RWPE2 (cell line): ENCODE measurements around the gene KAT6B.
"Not testable (repeated sequence)": the region's sequence is repeated elsewhere in the genome, so short reads cannot be mapped to it uniquely, and the experiment has no call there.

Experiments
- ATAC-seq: fragments of 200-7000 bp; cut with Tn5 transposase; 3 replicates; pipeline ENCODE4 v1.9.1; 2021; ENCODE audit warnings: low read depth
- DNase-seq: peaks from one replicate; pipeline ENCODE4 v3.0.0-alpha.2; 2020; ENCODE audit warnings: low spot score
- H3K27ac ChIP-seq: fragments of 450-650 bp; 2 replicates; pipeline ENCODE4 v1.5.1; 2017; ENCODE audit warnings: mild to moderate bottlenecking; ENCODE audit not compliant: poor library complexity, severe bottlenecking
- H3K27me3 ChIP-seq: fragments of 250-450 bp; sonication (Bioruptor Pico); 2 replicates; pipeline ENCODE4 v1.5.1; 2021; ENCODE audit warnings: mild to moderate bottlenecking, moderate library complexity; ENCODE audit not compliant: insufficient read depth, poor library complexity, severe bottlenecking
- H3K36me3 ChIP-seq: fragments of 250-450 bp; sonication (Bioruptor Pico); 2 replicates; pipeline ENCODE4 v1.5.1; 2020; ENCODE audit warnings: low read depth, mild to moderate bottlenecking, moderate library complexity
- H3K4me1 ChIP-seq: fragments of 250-450 bp; sonication (Bioruptor Pico); 2 replicates; pipeline ENCODE4 v1.5.1; 2021; ENCODE audit warnings: mild to moderate bottlenecking, moderate library complexity; ENCODE audit not compliant: insufficient read depth, poor library complexity, severe bottlenecking
- H3K4me3 ChIP-seq: fragments of 250-450 bp; sonication (Bioruptor Pico); 2 replicates; pipeline ENCODE4 v1.5.1; 2021; ENCODE audit warnings: mild to moderate bottlenecking, moderate library complexity; ENCODE audit not compliant: severe bottlenecking
- H3K9me3 ChIP-seq: fragments of 250-450 bp; sonication (Bioruptor Pico); 2 replicates; pipeline ENCODE4 v1.5.1; 2021; ENCODE audit warnings: mild to moderate bottlenecking, moderate library complexity; ENCODE audit not compliant: severe bottlenecking
- TF ChIP-seq, protein P1 (sequence below): fragments of 450-650 bp; IDR thresholded peaks from one replicate; pipeline ENCODE4 v1.5.1; 2017; ENCODE audit warnings: mild to moderate bottlenecking, moderate library complexity; ENCODE audit not compliant: poor library complexity, severe bottlenecking

The KAT6B gene

DNA sequence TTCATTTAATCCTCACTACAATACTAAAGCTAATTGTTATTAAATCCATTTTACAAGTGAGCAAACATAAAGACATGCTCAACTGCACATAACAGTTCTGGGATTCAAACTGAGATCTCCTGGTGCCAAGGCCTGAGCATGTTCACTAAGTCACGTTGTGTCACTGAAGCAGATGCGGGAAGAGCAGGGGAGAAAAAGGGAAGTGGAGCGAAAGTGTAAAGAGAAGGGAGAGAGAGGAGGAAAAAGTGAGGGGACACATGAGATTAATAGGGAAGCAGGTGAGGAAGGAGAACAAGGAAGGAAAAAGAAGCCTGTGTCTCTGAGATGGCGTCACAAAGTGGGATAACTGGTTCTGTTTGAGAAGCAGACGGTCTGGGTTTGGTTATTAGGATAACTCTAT is 38.9 kb upstream of the KAT6B start:
- H3K27ac ChIP-seq, result no peak overlapping the region
- no peaks in the 10 kb centered on the region for H3K27me3 ChIP-seq
- TF ChIP-seq, protein P1, sequence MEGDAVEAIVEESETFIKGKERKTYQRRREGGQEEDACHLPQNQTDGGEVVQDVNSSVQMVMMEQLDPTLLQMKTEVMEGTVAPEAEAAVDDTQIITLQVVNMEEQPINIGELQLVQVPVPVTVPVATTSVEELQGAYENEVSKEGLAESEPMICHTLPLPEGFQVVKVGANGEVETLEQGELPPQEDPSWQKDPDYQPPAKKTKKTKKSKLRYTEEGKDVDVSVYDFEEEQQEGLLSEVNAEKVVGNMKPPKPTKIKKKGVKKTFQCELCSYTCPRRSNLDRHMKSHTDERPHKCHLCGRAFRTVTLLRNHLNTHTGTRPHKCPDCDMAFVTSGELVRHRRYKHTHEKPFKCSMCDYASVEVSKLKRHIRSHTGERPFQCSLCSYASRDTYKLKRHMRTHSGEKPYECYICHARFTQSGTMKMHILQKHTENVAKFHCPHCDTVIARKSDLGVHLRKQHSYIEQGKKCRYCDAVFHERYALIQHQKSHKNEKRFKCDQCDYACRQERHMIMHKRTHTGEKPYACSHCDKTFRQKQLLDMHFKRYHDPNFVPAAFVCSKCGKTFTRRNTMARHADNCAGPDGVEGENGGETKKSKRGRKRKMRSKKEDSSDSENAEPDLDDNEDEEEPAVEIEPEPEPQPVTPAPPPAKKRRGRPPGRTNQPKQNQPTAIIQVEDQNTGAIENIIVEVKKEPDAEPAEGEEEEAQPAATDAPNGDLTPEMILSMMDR, result no peak
- no peaks in the 10 kb centered on the region for H3K9me3 ChIP-seq
- no peaks in the 10 kb centered on the region for H3K4me1 ChIP-seq
- H3K4me3 ChIP-seq, result no peak overlapping the region
- DNase-seq (no peak), ATAC-seq (no peak)
- H3K36me3 ChIP-seq, result no peaks in the 10 kb centered on the region

DNA sequence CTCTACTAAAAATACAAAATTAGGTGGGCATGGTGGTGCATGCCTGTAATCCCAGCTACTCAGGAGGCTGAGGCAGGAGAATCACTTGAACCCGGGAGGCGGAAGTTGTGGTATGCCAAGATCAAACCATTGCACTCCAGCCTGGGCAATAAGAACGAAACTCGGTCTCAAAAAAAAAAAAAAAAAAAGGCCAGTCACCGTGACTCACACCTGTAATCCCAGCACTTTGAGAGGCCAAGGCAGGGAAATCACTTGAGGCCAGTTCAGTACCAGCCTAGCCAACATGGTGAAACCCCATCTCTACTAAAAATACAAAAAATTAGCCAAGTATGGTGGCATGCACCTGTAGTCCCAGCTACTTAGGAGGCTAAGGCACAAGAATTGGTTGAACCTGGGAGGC is 34.4 kb upstream of the KAT6B start:
- not testable (repeated sequence) for H3K4me1 ChIP-seq, DNase-seq, H3K27ac ChIP-seq, H3K9me3 ChIP-seq, H3K4me3 ChIP-seq, H3K27me3 ChIP-seq, ATAC-seq, H3K36me3 ChIP-seq

DNA sequence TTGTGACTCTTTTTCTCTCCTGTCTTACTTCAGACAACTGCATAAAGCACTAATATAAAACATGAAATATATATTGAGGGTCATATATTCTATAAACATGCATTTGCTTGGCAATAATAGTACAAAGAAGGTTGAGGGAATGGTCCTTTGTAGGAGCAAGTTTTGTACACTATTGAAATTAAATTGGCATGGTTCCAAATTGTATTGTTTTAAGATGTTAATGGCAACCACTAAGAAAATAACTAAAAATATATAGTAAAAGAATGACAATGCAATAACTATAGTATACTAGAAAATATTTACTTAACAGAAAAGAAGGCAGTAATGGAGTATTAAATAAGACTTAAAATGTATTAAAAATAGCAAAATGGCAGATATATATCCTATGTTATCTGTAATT is 33.7 kb upstream of the KAT6B start:
- no peak for DNase-seq
- TF ChIP-seq, protein P1, result no peak
- ATAC-seq, result no peak

DNA sequence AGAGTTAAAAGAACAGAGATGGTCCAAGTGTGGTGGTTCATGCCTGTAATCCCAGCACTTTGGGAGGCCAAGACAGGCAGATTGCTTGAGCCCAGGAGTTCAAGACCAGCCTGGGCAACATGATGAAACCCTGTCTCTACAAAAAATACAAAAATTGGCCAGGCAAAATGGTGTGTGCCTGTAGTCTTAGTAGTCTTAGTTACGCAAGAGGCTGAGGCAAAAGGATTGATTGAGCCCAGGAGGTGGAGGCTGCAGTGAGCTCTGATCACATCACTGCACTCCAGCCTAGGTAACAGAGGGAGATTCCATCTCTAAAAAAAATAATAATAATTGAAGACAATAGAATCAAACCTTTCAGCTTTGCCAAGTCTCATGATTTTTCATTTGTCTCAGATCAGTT is 33.2 kb upstream of the KAT6B start:
- not testable (repeated sequence) for H3K4me3 ChIP-seq, DNase-seq, H3K27me3 ChIP-seq, H3K9me3 ChIP-seq, H3K27ac ChIP-seq, H3K36me3 ChIP-seq, ATAC-seq, H3K4me1 ChIP-seq

More for the DNA sequence above, 33.7 kb upstream of the KAT6B start:
- H3K9me3 ChIP-seq, result no peaks in the 10 kb centered on the region
- H3K27ac ChIP-seq, result no peak overlapping the region
- H3K27me3 ChIP-seq, result no peaks in the 10 kb centered on the region
- no peak overlapping the region for H3K4me3 ChIP-seq
- H3K36me3 ChIP-seq, result no peaks in the 10 kb centered on the region
- H3K4me1 ChIP-seq, result no peaks in the 10 kb centered on the region

DNA sequence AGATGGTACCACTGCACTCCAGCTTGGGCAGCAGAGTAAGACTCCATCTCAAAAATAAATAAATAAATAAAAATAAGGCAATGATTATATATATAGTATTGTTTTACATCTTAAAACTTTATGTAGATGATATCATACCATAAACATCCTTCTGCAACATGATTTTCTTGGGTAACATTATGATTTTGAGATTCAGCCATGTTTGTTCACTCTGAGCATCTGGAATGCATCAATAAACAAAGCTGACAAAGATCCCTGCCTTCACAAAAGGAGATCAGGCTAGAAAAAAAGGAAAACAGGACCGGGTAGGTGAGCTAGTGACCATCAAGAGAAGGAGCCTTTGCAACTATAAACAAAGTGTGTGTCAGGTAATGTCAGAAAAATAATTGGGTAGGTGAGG is 31.9 kb upstream of the KAT6B start:
- ATAC-seq (no peak), DNase-seq (no peak)
- H3K27ac ChIP-seq, result no peak overlapping the region
- peaks cover 1% of the 10 kb centered on the region for H3K4me1 ChIP-seq
- TF ChIP-seq, protein P1, result no peak
- no peaks in the 10 kb centered on the region for H3K9me3 ChIP-seq
- no peaks in the 10 kb centered on the region for H3K27me3 ChIP-seq
- no peaks in the 10 kb centered on the region for H3K36me3 ChIP-seq
- no peak overlapping the region for H3K4me3 ChIP-seq

DNA sequence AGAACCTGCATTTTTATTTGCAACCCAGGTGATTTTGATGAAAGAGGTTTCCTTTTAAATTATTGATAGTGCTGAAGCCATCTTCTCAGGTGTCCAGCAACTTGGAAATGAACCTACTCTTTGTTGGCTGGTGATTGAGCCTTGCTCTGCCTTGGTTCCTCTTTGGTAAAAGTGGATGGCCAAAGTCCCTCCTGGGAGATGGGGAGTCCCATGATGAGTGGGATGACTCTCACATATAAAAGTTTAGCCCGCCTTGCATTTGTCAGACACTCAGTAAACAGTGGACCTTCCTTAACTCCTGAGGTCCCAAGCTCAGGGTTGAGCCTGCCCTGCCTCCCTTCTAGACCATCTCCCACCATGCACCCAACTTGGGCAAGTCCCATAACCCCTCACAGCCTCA is 28.9 kb upstream of the KAT6B start:
- H3K27me3 ChIP-seq, result no peaks in the 10 kb centered on the region
- no peak overlapping the region for H3K27ac ChIP-seq
- DNase-seq, result no peak
- ATAC-seq, result no peak
- TF ChIP-seq, protein P1, result no peak
- H3K4me1 ChIP-seq, result peaks cover 6% of the 10 kb centered on the region
- no peaks in the 10 kb centered on the region for H3K9me3 ChIP-seq
- H3K4me3 ChIP-seq, result no peak overlapping the region
- no peaks in the 10 kb centered on the region for H3K36me3 ChIP-seq
